GM18873 (cell line): ENCODE measurements around the gene ZNF576.
"Not testable (repeated sequence)": the region's sequence is repeated elsewhere in the genome, so short reads cannot be mapped to it uniquely, and the experiment has no call there.

Experiments used
- ATAC-seq: cut with Tn5 transposase; IDR thresholded peaks from one replicate; pipeline ENCODE4 v1.9.1; 2021; ENCODE audit warnings: mild to moderate bottlenecking, moderate library complexity, moderate number of reproducible peaks; ENCODE audit not compliant: unreplicated experiment, low FRiP score

Gene ZNF576

GRCh38 chr19:43644181-43644580 is 47.8 kb downstream of the ZNF576 start:
- no peak for ATAC-seq

GRCh38 chr19:43648633-43649032 is 52.2 kb downstream of the ZNF576 start:
- no peak for ATAC-seq

GRCh38 chr19:43649514-43649913 is 53.1 kb downstream of the ZNF576 start:
- no peak for ATAC-seq

GRCh38 chr19:43650276-43650675 is 53.9 kb downstream of the ZNF576 start:
- not testable (repeated sequence) for ATAC-seq
